G401.6 (cell line): ENCODE results near the gene RCHY1.
A peak's percentile ranks its signal among the peaks of the same experiment; 100 is the strongest.
"Not testable (repeated sequence)": the region's sequence is repeated elsewhere in the genome, so short reads cannot be mapped to it uniquely, and the experiment has no call there.

Experiments
- FAIRE-seq: peaks from 2 replicates; lab custom pipeline; 2012; peaks lifted over from hg19 to GRCh38; lab: Jason Lieb, UNC

RCHY1 gene

DNA sequence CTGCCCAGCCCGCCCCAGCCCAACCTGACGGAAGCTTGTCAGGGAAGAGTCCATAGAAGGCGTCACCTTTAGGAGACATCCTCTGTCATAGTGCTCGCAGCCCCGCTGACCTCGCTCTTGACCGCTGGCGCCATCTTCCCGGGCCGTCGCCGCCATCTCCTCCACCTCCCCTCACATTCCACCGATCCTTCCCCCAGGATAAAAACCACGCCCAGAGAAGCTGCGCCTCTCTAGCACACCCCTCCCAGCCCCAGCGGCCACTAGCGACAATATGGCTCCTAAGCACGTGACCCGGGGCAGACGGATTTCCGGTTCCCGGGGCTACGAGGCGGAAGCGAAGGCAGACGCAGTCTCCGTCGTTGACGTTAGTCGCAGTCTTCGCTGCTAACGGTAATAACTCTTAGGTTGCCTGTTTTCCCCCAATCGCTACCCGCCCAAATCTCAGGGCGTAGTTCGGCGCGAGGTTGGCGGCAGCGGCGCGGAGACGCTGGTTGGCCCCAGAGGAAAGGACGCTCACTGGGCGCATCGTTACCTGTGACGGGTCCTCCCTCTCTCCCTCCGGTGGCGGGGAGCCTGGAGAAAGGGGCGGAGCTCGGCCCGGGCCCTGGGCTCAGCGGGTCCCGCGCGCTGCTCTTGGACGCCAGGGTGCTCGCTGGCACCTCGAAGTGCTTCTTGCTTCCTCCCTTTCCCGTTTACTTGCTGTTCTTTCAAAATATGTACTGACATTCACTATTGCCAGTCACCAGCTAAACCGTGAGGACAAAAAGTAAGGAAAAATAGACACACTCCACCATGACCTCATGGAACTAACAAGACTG lies at the start of gene RCHY1, which contains the start of gene THAP6:
Gene RCHY1, minus strand, starts transcription at position 273 of the 818 bp plus-strand sequence. Its CDS starts 117 bp downstream, at position 156.
Gene THAP6, plus strand, starts transcription at position 343 of the 818 bp plus-strand sequence. CDS start 980 bp downstream, outside the sequence.
- FAIRE-seq = peak; percentile 98

DNA sequence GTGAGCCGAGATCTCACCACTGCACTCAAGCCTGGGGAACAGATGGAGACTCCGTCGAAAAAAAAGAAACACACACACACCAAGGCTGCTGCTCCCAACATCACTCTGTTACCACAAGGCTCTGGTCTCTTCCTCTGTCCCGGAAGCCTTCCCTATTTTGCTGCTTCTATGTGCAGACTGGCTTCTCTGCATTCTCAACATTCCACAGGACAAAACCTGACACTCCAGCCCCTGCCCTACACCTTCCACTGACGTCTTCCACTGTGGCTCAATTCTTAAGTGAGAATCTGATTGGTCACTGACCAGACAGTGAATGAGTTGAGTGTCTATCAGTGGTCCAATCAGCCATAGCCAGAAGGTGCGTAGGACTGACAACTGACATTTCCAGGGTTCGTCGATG lies 47.6 kb upstream of the RCHY1 start:
- FAIRE-seq = no peak

DNA sequence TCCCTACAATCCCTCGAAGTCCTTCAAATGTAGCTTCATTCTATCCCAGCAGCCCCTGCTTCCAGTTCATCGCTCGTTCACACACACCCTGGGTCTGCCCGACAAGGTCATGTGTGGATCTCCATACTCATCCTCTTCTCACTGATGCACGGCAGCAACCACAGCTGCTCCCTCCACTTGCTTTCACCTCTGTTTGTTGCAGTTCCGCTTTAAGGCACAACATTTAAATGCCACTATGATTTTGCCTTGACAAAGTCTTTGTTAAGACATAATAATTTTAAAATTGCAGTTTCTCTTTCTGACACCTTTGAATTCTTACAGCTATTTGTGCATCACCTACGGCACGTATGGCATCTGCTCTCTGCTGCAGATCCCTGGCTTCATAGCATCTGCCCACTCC lies 43.5 kb upstream of the RCHY1 start:
- no peak for FAIRE-seq

DNA sequence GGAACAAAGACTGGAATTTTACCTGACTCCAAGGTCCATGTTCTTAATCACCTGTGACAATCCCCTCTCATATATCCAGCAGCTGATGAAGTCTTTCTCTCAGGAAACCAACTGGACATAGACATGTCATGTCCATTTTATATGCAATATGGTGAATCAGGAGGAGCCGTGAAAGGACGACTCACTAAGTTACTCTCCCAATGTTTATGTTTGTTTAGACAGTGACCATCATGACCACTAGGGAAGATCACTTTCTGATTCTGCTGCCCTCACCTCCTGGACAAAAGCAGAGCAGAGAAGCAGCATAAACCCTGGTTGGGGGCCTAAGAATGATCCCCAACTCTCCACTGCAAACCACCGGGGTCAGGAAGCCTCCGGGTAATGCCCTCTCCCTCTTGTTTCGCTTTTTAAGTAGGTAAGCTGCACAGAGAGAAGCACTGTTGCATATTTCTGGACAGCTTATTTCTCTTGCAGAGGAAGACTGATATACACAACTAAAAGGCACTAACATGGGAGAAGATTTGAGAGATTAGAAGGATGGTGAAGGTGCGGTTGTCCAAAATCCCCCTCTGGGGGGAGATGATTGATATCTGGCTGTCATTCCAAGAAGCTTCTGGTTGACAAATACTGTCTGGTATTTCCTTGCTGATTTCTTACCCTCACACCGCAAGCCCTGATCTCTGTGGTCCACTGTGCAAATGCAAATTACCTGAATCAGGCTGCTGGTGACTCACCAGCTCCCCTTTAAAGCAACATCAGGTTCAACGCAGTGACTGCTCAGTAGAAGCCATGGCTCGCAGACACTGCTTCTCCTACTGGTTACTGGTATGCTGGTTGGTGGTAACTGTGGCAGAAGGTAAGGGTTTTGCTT lies 41.3 kb upstream of the RCHY1 start, which contains the start of gene ODAPH:
Gene ODAPH, plus strand, starts transcription at position 773 of the 871 bp plus-strand sequence. Its CDS starts 17 bp downstream, at position 790.
- FAIRE-seq = no peak

DNA sequence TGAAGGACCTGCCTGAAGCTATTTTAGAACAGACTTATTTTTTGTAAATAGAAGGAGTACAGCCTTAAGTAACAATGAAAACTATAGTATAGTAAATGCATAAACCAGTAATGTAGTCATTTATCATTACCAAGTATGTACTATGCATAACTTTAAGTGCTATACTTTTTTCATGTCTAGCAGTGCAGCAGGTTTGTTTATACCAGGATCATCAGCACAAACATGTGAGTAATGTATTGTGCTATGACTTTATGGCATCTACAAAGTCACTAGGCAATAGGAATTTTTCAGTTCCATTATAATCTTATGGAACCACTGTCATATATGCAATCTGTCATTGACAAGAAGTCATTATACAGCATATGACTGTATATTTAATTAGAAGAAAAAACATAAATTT lies 38.2 kb upstream of the RCHY1 start:
- no peak for FAIRE-seq

DNA sequence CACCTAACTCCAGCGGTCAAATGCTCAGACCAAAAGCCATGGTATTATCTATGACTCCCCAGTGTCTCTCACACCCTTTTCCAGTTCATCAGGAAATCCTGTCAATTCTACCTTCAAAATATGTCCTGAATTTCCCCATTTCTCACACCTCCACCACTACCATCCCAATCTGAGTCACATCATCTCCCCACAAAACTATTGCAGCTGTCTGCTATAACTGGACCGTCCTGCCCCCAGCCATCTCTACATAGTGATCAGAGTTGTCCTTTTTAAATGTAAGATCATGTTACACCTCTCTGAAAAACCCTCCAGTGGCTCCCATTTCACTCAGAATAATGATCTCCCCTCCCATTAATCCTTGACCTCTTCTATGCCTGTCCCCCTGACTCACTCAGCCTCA lies 34.8 kb upstream of the RCHY1 start:
- FAIRE-seq = no peak

DNA sequence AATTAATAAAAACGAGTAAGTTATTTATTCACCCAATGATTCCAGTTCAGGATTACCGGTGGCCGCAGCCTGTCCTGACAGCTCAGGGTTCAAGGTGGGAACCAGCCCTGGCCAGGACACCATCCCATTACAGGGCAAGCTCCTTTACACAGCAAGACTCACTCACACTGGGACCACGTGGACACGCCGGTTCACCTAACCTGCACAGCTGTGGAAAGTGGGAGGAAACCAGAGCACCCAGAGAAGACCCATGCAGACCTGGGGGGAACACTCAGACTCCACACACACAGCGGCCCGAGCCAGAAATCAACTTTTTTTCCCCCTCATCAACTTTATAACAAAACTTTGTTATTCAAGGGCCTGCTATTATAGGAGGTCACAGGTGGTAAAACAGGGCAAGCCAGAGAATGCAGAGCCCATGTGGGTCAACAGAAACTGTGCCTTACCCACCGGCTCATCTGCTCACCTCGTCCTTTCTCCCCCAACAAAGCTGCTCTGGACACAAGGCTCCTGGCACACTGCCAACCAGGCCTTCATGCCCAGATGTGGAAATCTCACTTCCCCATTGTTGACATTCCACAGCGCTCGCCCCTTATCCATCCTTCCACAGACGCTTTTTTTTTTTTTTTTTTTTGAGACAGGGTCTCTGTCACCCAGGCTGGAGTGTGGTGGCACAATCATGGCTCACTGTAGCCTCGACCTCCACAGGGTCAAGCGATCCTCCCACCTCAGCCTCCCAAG lies 33.6 kb upstream of the RCHY1 start:
- FAIRE-seq = no peak

DNA sequence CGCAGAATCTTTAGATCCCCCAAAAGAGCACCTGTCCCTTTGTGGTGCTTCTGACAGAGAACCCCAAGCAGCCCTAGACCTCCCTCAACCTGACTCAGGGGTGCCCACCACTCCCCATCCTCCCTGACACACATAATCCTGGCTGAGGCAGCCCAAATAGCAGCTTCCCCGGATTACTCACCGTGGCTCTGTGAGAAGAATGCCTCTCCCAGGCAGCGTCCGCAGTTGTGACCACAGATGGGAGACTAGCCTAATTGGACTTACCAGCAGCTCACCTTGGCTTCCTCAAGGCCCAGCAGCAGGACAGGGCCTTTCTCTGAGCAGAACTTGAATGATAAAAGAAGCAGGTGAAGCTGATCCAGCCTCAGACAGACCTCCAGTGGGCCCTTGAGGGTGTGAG lies 31.3 kb upstream of the RCHY1 start:
- FAIRE-seq = no peak

DNA sequence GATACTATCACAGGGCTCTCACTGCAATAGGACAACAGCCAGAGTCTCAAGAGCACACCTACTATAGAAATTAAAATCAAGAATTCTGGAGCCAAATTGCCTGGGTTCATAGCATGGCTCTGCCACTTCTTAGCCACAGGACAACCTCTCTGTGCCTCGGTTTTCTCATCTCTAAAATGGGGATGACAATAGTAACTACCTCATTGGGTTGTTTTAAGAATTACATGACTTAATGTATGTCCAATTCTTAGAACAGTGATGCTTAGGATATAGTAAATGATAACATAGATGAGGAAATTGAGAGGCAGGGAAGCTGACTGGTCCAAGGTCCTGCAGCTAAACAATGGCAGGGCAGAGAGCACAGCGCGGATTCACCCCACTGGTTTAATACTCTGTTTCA lies 30.7 kb upstream of the RCHY1 start:
- no peak for FAIRE-seq

DNA sequence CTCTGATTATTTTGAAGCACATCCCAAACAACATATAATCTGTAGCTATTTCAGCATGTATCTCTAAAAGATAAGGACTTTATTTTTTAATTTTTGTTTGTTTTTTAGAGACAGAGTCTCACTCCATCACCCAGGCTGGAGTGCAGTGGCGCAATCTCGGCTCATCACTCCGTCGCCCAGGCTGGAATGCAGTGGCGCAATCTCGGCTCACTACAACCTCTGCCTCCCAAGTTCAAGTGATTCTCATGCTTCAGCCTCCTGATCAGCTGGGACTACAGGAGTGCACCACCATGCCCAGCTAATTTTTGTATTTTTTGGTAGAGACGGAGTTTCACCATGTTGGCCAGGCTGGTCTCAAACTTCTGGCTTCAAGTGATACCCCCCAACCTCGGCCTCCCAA lies 30.0 kb upstream of the RCHY1 start:
- not testable (repeated sequence) for FAIRE-seq

DNA sequence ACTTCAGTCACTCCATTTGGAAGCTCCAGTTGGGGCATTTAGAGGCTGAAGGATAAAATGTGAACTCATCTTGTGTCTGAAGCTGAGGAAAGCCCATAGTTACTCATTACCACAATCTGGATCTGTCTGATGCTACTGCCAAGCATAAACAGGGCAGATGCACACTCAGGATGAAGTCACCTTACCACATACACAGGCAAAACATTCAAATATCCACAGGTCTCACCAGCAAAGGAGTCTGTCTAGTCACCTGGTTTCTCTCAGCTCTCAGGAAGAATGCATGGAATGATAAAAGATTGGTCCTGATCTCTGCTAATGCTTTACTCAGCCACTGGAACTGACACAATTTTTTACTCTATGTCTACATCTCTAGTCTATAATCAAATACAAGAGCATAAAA lies 28.6 kb upstream of the RCHY1 start:
- FAIRE-seq = no peak

DNA sequence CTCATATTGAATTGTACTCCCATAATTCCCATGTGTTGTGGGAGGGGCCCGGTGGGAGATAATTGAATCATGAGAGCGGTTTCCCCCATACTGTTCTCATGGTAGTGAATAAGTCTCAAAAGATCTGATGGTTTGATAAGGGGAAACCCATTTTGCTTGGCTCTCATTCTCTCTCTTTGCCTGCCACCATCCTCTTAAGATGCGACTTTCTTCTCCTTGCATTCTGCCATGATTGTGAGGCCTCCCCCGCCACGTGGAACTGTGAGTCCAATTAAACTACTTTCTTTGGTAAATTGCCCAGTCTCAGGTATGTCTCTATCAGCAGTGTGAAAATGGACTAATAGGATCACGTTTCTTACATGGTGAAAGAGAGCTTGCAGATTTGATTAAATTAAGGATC lies 23.1 kb upstream of the RCHY1 start:
- not testable (repeated sequence) for FAIRE-seq

DNA sequence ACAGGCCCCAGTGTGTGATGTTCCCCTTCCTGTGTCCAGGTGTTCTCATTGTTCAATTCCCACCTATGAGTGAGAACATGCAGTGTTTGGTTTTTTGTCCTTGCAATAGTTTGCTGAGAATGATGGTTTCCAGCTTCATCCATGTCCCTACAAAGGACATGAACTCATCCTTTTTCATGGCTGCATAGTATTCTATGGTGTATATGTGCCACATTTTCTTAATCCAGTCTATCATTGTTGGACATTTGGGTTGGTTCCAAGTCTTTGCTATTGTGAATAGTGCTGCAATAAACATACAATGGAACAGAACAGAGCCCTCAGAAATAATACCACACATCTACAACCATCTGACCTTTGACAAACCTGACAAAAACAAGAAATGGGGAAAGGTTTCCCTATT lies 19.7 kb upstream of the RCHY1 start:
- FAIRE-seq = not testable (repeated sequence)

DNA sequence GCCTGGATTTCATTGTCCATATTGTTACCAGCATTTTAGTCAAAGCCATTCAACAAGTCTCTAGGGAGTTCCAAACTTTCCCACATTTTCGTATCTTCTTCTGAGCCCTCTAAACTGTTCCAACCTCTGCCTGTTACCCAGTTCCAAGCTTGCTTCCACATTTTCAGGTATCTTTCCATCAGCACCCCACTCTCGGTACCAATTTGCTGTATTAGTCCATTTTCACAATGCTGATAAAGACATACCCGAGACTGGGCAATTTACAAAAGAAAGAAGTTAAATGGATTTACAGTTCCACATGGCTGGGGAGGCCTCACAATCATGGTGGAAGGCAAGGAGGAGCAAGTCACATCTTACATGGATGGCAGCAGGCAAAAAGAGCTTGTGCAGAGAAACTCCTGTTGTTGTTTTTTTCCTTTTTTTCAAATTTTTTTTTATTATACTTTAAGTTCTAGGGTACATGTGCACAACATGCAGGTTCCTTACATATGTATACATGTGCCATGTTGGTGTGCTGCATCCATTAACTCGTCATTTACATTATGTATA lies 19.2 kb upstream of the RCHY1 start:
- FAIRE-seq = not testable (repeated sequence)

DNA sequence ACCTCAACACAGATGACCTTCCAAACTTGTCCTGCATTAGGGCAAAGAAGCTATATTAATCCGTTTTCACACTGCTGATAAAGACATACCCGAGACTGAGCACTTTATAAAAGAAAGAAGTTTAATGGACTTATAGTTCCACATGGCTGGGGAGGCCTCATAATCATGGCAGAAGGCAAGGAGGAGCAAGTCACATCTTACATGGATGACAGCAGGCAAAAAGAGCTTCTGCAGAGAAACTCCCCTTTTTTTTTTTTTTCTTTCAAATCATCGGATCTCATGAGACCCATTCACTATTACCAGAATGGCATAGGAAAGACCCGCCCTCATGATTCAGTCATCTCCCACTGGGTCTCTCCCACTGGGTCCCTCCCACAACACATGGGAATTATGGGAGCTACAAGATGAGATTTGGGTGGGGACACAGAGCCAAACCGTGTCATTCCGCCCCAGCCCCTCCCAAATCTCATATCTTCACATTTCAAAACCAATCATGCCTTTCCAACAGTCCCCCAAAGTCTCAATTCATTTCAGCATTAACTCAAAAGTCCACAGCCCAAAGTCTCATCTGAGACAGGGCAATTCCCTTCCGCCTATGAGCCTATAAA lies 17.4 kb upstream of the RCHY1 start:
- FAIRE-seq = not testable (repeated sequence)

DNA sequence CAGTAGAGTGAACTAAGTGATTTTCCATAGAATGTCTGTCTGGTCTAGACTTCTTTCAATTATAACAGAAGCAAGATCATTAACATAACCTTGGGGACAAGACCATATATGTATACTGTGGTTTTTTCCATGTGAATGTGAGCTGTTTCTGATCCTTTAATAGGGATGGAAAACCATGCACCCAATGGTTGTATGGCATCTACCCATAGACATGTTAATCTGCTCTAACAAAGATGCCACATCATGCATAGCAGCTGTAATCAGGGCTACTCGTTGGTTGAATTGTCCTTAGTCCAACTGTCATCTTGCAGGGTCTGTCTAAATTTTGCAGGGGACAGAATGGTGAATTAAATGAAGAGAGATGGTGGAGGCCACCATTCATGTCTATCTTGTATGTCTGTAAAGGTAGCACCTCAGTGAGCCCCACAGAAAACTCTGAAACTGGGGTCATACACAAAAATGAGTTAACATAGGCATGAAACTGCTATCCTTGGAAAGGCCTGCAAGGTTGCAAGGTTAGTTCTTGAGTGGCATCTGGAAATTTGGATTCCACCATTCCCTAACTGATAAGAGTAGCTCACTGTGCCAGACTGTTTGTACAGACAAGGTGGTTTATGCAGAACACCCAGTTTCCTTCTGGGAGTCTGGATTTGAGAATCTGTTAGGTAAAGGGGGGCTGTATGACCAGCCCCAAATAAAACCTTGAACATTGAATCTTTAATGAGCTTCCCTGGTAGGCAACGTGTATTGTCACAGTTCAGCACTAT lies 16.5 kb upstream of the RCHY1 start:
- no peak for FAIRE-seq

DNA sequence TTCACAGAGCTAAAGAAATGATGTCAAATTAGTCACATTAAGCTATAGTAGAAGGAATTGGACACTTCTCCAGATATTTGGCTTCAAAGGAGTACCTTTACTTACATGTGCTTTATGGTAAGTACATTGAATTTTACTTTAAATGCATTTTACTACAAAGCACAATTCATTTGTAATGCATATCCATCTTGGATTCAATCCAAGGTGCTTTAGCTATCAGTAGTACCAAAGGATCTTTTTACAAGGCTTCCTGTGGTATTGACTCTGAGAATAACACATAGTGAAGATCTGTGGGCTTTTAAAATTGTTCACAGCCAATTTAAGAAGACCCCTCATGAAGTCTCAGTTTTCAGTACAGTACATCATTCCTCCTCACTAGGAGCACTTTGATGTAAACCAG lies 13.3 kb upstream of the RCHY1 start:
- no peak for FAIRE-seq

DNA sequence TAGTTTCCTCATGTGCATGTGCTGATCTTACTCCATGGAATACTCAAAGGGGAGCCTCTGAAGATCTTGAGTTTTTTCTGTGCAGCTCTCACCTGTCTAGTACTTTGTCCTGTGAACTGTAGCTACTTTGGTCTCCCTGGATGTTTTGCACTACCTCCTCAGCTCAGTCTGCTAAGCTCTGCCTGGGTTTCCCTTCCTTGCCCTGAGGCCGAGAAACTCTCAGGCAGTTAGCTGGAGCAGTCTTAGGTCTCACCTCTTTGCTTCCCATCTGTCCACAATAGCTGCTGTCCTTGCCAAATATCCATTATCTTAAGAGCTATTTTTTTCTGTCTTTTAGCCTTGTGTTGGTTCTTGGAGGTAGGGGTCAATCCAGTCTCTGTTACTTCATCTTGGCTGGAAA lies 11.7 kb upstream of the RCHY1 start:
- no peak for FAIRE-seq

DNA sequence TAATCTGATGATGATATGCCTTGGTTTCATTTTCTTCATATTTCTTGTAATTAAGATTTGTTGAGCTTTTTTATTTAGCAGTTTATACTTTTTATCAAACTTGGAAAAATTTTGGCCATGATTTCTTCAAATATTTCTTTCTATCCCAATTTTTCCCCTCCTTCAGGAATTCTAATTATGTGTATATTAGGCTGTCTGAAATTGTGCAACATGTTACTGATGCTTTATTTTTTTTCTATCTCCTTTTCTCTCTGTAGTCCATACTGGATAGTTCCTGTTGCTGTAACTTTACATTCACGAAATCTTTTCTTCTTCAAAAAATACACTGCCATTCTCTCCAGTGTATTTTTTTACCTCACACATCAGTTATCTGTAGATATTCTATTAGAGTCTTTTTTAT lies 10.9 kb upstream of the RCHY1 start:
- FAIRE-seq = peak; percentile 31

DNA sequence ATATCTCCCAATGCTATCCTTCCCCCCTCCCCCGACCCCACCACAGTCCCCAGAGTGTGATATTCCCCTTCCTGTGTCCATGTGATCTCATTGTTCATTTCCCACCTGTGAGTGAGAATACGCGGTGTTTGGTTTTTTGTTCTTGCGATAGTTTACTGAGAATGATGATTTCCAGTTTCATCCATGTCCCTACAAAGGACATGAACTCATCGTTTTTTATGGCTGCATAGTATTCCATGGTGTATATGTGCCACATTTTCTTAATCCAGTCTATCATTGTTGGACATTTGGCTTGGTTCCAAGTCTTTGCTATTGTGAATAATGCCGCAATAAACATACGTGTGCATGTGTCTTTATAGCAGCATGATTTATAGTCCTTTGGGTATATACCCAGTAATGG lies 5.2 kb upstream of the RCHY1 start:
- not testable (repeated sequence) for FAIRE-seq

DNA sequence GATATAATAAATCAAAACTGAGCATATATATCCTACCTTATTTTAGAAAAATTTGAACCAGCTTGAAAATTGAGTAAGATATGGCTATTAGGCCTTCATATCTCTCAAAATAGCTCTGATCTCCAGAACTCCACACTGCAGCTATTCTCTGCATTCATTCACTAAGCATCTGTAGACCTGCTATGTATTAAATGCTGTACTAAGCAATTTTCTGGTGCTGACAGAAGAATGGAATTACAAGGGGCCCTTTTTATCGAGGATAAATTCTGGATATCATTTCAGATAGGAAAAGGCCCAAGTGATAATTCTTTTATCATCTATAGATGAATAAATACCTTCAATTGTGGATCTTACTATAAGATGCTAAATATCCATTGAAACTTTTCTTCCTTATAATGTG lies 1.9 kb upstream of the RCHY1 start:
- FAIRE-seq = no peak
